HG03521 (cell line): ENCODE measurements around the gene SCAF1.
A peak's percentile ranks its signal among the peaks of the same experiment; 100 is the strongest.
"Not testable (repeated sequence)": the region's sequence is repeated elsewhere in the genome, so short reads cannot be mapped to it uniquely, and the experiment has no call there.

Experiments used
- ATAC-seq: cut with Tn5 transposase; IDR thresholded peaks from one replicate; pipeline ENCODE4 v1.9.1; 2021; ENCODE audit warnings: mild to moderate bottlenecking, moderate library complexity; ENCODE audit not compliant: unreplicated experiment

Gene SCAF1

GRCh38 chr19:49615861-49616260, 26.1 kb upstream of the SCAF1 start:
- ATAC-seq = no peak

GRCh38 chr19:49616532-49616931, 25.5 kb upstream of the SCAF1 start:
- no peak for ATAC-seq

- no peak for ATAC-seq
Measured at GRCh38 chr19:49616945-49617344, 25.1 kb upstream of the SCAF1 start.

DNA sequence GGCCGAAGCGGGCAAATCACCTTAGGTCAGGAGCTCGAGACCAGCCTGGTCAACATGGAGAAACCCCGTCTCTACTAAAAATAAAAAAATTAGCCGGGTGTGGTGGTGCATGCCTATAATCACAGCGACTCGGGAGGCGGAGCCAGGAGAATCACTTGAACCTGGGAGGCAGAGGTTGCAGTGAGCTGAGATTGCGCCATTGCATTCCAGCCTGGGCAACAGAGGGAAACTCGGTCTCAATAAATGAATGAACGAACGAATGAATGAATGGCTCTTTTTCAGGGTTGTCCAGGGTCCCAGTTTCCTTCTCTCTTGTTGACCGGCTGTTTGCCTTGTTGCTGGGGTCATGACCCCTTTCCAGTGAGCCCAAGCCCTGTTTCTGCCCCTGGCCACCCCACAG, 24.1 kb upstream of the SCAF1 start:
- ATAC-seq = not testable (repeated sequence)

DNA sequence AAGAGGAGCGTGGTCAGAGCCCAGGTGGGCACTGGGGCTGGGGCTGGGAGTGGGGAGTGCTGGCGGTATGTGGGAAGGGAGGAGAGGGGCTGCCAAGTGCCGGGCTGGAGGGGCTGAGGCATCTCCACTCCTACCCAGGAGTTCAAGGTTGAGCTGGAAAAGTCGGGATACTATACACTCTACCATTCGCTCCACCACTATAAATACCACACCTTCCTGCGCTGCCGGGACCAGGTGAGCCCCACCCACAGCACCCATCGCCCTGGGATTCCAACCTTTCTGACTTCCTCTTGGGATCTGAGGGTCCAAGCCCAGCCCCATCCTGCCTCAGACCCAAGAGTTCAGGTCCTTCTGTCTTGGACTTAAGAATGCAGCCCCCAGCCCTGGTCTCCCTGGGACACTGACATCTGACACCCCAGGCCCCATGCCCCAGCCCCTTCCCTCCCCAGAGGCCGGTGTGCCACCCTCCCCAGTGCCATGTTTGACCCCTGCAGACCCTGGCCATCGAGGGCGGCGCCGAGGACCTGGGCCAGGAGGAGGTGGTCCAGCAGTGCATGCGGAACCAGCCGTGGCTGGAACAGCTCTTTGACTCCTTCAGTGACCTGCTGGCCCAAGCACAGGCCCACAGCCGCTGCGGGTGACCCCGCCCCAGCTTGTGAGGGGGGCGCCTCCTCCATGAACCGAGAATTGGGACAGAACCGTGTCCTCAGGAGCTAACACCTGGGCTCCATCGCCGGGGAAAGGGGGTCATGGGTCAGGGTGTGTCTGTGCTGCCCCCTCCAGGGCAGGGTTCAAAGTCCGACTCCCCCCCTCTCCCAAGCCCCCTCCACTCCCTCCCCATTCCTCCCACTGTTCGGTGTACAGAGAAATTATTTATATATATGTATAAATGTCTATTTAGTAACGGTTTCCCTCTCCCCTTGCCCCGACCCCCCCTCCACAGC, 16.8 kb upstream of the SCAF1 start:
- no peak for ATAC-seq

GRCh38 chr19:49626226-49626625, 15.8 kb upstream of the SCAF1 start:
- ATAC-seq = no peak

- no peak for ATAC-seq
Measured at GRCh38 chr19:49629659-49630058, 12.3 kb upstream of the SCAF1 start.

DNA sequence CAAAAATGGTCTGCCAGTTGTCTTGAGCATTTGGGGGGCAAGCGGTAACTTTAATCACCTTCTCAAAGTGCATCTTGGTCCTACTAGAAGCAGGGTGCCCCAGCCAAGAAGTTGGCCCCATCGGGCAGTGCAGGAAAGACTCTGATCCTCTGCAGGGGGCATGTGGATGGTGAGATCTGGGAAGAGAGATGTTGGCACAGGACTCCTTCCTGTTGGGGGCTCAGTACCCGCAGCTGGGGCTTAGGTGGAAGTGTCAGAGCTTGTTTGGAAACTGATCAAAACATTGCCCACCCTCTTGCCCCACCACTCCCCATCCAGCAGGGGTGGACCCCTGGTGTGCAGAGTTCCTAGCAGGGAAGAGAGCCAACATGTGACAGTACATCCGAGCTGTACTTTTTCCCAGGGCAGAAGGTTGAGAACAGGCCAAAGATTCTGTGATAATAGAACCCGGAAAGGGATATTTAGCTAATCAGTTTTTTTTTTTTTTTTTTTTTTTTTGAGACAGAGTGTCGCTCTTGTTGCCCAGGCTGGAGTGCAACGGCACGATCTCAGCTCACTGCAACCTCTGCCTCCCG, 10.9 kb upstream of the SCAF1 start:
- ATAC-seq = no peak

- no peak for ATAC-seq
Measured at GRCh38 chr19:49631610-49632192, 10.3 kb upstream of the SCAF1 start.

- no peak for ATAC-seq
Measured at GRCh38 chr19:49632576-49632975, 9.4 kb upstream of the SCAF1 start.

- ATAC-seq = not testable (repeated sequence)
Measured at GRCh38 chr19:49633273-49633672, 8.7 kb upstream of the SCAF1 start.

GRCh38 chr19:49635530-49636232, 6.3 kb upstream of the SCAF1 start:
- ATAC-seq = no peak

DNA sequence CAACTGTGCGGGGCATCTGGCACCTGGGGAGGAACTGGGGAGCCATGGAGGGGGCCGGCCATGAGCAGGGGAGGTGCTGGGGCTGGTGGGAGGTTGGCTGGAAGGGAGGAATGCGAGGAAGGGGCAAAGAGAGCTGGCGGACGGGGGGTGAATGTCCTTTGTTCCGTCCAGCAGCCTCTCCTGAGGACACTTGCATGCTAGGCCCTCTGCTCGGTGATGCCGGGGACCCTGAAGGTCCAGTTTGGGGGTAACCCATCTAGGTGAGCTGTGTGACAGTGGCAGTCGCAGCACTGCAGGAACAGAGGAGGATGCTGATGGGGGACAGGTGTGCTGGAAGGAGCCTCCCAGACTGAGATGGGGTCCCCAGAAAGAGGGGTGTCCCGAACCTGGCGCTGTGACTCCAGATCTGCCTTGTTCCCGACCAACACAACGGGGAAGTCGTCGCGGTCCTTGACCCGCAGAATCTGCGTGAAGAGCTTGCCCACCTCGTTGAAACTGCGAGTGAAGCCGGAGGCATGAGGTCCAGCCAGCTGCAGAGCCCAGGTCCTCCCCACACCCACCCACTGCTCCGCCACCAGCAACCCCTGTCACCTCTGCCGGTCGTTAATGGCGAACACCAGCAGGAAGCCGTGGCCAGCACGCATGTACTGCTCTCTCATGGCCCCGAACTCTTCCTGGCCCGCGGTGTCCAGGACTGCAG, 5.6 kb upstream of the SCAF1 start:
- ATAC-seq = no peak

- no peak for ATAC-seq
Measured at GRCh38 chr19:49637821-49638738, 3.9 kb upstream of the SCAF1 start.

- ATAC-seq = no peak
Measured at GRCh38 chr19:49639401-49640112, 2.5 kb upstream of the SCAF1 start.

DNA sequence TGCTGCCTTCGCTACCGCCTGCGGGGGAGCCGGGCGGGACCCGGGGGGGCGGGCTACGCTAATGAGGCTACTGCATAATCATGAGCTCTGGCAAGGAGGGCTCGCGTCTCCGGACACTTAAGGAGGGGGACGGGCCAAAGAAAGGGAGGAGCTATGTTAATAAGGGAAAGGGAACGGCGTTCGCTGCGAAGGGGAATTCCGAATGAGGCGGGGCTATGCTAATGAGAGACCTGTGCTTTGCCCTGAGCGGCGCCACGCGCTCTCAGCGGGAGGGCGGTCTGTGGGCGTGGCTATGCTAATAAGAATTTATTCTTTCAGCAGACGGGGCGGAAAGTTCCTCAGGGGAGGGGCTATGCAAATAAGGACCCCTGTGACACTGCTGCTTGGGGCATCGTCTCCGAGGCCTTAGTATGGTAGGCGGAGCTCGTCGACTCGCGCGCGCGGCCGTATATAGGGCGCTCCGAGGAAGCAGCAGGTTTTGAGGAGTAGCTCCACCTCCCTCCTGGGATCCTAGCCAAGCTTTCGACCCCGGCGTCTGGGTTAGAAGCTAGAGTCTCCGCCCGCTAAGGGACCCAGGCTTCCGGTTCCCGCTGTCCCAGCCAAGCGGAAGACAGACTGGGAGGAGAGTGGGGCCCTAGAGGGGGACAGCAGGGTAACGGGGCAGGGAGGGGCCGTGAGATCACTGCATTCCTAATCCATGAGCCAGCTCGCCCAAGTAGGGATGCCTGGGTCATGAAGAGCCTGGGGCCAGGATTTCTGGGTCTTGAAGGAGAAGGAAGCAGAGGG, 1.7 kb upstream of the SCAF1 start, which contains the start of gene RRAS:
Gene RRAS (minus strand): TSS at position 31 of the 786 bp plus-strand sequence. CDS start 45 bp downstream, outside the sequence.
- ATAC-seq = peak; percentile 46

GRCh38 chr19:49642492-49643035, 555 bp downstream of the SCAF1 start:
- ATAC-seq = no peak

- ATAC-seq = no peak
Measured at GRCh38 chr19:49643466-49643865, 1.5 kb downstream of the SCAF1 start.
